GM06990 (cell line): Measurements from ENCODE around the gene BAIAP2.

Experiments used
- DNase-seq: peaks from one replicate; pipeline ENCODE4 v3.0.0-alpha.2; 2011; ENCODE audit not compliant: insufficient read length; ENCODE audit errors: extremely low read depth
- H3K27me3 ChIP-seq: replicated peaks from 2 replicates; pipeline ENCODE4 v1.6.0; 2011; ENCODE audit warnings: low read length; ENCODE audit not compliant: control insufficient read depth, insufficient read depth
- H3K36me3 ChIP-seq: 2 replicates; pipeline ENCODE4 v1.5.1; 2011; ENCODE audit warnings: low read length; ENCODE audit not compliant: control insufficient read depth, insufficient read depth
- H3K4me3 ChIP-seq: replicated peaks from 2 replicates; pipeline ENCODE4 v1.5.1; 2011; ENCODE audit warnings: low read depth, mild to moderate bottlenecking, control low read depth, low read length
- TF ChIP-seq, protein P1 (sequence below): IDR thresholded peaks from 2 replicates; pipeline ENCODE4 v1.5.1; 2011; ENCODE audit warnings: low read length, control low read depth, mild to moderate bottlenecking, inconsistent platforms; ENCODE audit not compliant: insufficient read depth, poor library complexity, severe bottlenecking

The BAIAP2 gene

DNA sequence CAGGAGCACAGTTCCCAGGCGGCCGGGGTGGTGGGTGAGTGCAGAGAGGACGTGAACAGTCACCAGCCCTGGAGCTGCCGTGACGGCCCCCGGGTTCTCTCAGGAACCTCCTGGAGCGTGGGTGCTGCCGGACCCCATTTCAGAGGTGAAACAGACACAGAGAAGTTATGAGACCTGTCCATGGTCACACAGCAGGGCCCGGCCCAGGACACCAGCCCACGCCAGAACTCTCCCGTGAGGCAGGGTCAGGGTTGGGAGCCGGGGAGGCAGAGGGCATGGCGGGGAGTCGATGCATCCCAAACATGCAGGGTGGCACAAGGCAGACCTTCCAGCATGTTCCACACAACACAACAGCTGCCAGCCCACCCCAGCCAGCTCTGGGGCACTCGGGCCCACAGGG is 126.6 kb downstream of the BAIAP2 start:
- H3K4me3 ChIP-seq, result no peak overlapping the region
- peaks cover 1% of the 10 kb centered on the region; the same call in 1 of the 2 replicates for H3K27me3 ChIP-seq
- TF ChIP-seq, protein P1, sequence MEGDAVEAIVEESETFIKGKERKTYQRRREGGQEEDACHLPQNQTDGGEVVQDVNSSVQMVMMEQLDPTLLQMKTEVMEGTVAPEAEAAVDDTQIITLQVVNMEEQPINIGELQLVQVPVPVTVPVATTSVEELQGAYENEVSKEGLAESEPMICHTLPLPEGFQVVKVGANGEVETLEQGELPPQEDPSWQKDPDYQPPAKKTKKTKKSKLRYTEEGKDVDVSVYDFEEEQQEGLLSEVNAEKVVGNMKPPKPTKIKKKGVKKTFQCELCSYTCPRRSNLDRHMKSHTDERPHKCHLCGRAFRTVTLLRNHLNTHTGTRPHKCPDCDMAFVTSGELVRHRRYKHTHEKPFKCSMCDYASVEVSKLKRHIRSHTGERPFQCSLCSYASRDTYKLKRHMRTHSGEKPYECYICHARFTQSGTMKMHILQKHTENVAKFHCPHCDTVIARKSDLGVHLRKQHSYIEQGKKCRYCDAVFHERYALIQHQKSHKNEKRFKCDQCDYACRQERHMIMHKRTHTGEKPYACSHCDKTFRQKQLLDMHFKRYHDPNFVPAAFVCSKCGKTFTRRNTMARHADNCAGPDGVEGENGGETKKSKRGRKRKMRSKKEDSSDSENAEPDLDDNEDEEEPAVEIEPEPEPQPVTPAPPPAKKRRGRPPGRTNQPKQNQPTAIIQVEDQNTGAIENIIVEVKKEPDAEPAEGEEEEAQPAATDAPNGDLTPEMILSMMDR, result no peak
- DNase-seq, result no peak
- no peaks in the 10 kb centered on the region for H3K36me3 ChIP-seq

DNA sequence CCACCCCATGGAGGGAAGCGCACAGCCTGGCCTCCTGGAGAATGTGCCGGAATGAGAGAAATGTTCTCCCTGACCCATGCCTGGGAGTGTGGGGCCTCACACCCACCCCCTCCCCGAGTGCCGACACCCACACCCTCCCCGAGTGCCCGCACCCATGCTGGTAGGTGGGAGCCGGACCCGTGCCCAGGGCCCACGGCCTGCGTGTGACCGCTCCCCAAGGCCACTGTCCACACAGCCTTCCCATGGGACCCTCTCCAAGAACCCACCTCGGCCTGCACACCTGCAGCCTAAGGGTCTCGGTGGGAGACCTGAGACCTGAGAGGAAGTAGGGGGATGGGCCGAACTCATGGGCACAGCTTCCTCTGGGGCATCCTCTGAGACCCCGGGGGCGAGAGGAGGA is 127.0 kb downstream of the BAIAP2 start:
- Histone ChIP-seq H3K36me3 (no peaks in the 10 kb centered on the region), H3K27me3 (peaks cover 1% of the 10 kb centered on the region; the same call in 1 of the 2 replicates), H3K4me3 (no peak overlapping the region)
- TF ChIP-seq, protein P1, result no peak
- no peak for DNase-seq

DNA sequence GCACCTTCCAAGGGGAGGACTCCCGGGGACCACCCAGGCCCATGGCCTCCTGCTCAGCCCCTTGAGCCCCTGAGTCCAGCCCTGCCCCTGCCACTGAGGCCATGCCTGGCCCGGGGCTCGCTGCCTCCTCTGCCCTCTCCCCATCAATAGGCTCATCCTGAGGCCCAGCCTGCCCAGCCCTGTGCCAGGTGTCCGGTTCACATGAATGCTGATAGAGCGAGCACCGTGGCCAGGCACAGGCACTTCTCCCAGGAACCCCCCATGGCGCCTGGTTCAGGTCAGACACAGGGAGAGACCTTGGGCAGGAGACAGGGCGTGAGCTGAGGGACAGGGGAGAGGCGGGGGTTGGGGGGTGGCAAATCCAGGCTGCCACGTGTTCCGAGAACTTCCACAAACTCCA is 127.5 kb downstream of the BAIAP2 start:
- DNase-seq, result no peak
- Histone ChIP-seq H3K36me3 (no peaks in the 10 kb centered on the region), H3K4me3 (no peak overlapping the region), H3K27me3 (peaks cover 1% of the 10 kb centered on the region; the same call in 1 of the 2 replicates)
- TF ChIP-seq, protein P1, result no peak

GRCh38 chr17:81163051-81163695 is 128.2 kb downstream of the BAIAP2 start:
- peaks cover 1% of the 10 kb centered on the region; the same call in 1 of the 2 replicates for H3K27me3 ChIP-seq
- TF ChIP-seq, protein P1, result no peak
- no peak for DNase-seq
- H3K36me3 ChIP-seq, result no peaks in the 10 kb centered on the region
- no peak overlapping the region for H3K4me3 ChIP-seq

DNA sequence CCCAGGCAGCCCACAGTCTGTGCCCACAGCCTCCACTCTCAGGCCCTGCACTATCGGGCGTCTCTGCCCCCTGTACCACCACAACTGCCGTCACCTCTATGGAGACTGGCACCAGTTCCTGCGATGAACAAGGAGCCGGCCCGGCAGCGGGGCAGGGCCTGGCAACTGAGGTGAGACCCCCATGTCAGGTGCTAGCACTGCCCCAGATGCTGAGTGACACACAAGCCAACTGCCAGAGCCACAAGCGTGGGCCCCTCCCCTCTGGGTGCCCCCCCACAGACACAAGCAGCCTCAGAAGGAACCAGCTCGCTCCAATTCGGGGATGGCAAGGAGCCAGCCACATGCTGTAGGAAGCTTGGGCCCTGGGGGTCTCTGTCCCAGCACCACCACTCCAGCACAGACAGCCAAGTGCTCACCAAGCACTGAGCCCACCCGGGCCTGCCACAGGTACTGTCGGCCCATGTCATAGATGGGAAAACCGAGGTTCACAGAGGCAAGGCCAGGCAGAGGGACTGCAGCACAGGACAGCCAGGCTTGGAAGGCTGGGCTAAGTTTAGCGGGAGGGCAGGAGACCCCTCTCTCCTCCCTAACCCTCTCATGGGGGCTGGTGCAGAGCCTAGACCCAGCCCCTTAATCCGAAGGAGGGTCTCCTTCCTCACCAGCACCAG is 128.9 kb downstream of the BAIAP2 start:
- TF ChIP-seq, protein P1, result no peak
- H3K36me3 ChIP-seq, result no peaks in the 10 kb centered on the region
- no peak overlapping the region for H3K4me3 ChIP-seq
- DNase-seq, result no peak
- peaks cover 1% of the 10 kb centered on the region; the same call in 1 of the 2 replicates for H3K27me3 ChIP-seq
